OCI-LY3 (cell line): ENCODE results near the gene ACOXL.

Source experiments
- EZH2phosphoT487 ChIP-seq: fragments of 200-600 bp; shearing (Covaris generic); IDR thresholded peaks from 2 replicates; pipeline ENCODE4 v1.6.1; 2018; ENCODE audit warnings: antibody characterized with exemption, mixed run types, low read depth
- TF ChIP-seq, protein P1 (sequence below): fragments of 200-600, 300-600 bp; sonication (generic); IDR thresholded peaks from 2 replicates; pipeline ENCODE4 v1.5.1; 2014; ENCODE audit warnings: antibody characterized with exemption, low read length, low read depth

DNA sequence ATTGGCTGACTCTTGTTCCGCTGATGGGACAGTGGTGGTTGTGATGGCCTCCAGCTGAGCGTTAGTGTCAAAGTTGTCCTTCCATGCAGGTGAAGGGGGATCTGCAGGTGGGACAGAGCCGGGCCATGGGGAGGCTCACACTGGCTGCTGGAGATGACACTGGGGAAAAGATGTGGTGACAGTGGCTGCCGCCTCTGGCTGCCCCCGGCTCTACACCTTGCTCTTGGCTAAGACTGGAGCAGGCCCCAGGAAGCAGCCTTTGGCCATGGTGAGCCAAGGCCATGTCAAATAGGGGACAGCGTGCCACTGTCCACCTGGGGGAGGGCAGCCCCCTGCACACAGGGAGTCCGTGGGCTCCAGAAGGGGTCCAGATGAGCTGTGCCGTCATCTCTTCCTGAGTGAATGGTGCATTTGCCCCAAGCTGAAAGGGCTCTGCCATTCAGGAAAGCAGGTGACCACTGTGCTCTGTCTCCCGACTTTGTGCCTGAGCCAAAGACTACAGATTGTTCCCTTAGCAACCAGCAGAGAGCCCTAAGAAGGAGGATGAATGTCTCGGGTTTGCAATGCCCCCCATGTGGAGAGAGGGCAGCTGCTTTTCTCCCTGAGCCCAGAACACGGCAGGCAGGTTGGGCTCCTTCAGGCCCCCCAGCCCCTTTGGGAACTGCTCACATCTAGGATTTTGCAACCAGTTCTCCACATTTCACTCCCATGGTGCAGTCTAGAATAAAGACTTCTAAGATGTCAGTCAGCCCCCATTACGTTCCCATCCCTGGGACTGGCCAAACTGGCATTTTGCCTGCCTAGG lies 309.2 kb downstream of the ACOXL start:
- TF ChIP-seq, protein P1, sequence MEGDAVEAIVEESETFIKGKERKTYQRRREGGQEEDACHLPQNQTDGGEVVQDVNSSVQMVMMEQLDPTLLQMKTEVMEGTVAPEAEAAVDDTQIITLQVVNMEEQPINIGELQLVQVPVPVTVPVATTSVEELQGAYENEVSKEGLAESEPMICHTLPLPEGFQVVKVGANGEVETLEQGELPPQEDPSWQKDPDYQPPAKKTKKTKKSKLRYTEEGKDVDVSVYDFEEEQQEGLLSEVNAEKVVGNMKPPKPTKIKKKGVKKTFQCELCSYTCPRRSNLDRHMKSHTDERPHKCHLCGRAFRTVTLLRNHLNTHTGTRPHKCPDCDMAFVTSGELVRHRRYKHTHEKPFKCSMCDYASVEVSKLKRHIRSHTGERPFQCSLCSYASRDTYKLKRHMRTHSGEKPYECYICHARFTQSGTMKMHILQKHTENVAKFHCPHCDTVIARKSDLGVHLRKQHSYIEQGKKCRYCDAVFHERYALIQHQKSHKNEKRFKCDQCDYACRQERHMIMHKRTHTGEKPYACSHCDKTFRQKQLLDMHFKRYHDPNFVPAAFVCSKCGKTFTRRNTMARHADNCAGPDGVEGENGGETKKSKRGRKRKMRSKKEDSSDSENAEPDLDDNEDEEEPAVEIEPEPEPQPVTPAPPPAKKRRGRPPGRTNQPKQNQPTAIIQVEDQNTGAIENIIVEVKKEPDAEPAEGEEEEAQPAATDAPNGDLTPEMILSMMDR, result no peak
- TF ChIP-seq EZH2phosphoT487, result no peak
